ENCODE data around the gene ATP11A. TPM values are rescaled to one million over a fixed set of nuclear protein-coding genes. Genes with fewer than 3 reads are reported as not detected.

The ATP11A gene
- total RNA-seq, 5 donors from 2014 or later (not counting 1 experiment from before 2014, with no cell fraction given), result 35.7 to 57.1 (median 48.5) TPM

GRCh38 chr13:112722433-112723263 is 32.8 kb downstream of the ATP11A start:
- H3K9me3 Mint-ChIP-seq, result no peaks in the 10 kb centered on the region
- no peak overlapping the region for H3K27ac ChIP-seq (ENCODE audit: low read length)
- H3K4me3 ChIP-seq (ENCODE audit: control insufficient read depth in 1 of 2, extremely low read depth in 1 of 2, low read length in 1 of 2), result no peak overlapping the region
- H3K27me3 ChIP-seq (replicated peaks in 1 of 2; ENCODE audit: control insufficient read depth in 2 of 2, extremely low read depth in 1 of 2, insufficient read depth in 2 of 2, low read length in 1 of 2), result no peaks in the 10 kb centered on the region
- H3K27ac Mint-ChIP-seq, result peak overlapping the region; percentile 23 to 48
- 80% methylated on average over 12 of the region's 19 CpGs for WGBS (ENCODE audit: insufficient coverage)
- no peak overlapping the region for H3K4me3 Mint-ChIP-seq
- H3K27me3 Mint-ChIP-seq, result no peaks in the 10 kb centered on the region
- H3K36me3 ChIP-seq (ENCODE audit: control insufficient read depth in 2 of 2, extremely low read depth in 1 of 2, insufficient read depth in 1 of 2, low read length in 1 of 2), result peaks cover 2 to 5% of the 10 kb centered on the region in 2 donors
- CTCF ChIA-PET, result no interaction called here
- ATAC-seq (replicated peaks in 1 of 4) (no peak), DNase-seq (no peak)
- peaks cover 42 to 66% (median 53%) of the 10 kb centered on the region in 3 donors for H3K4me1 Mint-ChIP-seq
- H3K4me1 ChIP-seq (ENCODE audit: control insufficient read depth in 1 of 2, extremely low read depth in 1 of 2, insufficient read depth in 2 of 2, low read length in 2 of 2), result peaks cover 16 to 24% of the 10 kb centered on the region in 2 experiments
- no peaks in the 10 kb centered on the region for H3K9me3 ChIP-seq
- POLR2A ChIA-PET, result no interaction called here
- H3K36me3 Mint-ChIP-seq, result peaks cover 12% of the 10 kb centered on the region

DNA sequence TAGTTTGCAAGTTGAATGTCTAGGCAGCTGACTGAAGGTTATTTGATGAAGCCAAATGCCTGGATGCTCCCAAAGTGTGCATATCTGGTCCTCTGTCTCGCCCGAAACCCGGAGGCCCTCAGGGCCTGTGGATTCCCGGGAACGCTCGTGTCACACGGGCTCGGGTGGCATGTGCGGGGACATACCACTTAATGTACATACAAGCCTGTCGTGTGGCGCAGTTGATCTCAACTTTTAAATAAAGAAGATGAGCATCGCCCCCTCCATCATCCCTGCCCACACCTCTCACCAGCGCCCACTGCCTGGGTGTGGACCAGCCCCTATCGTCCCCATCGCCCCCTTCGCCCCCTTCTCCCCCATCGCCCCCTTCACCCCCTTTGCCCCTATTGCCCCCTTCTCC is 33.9 kb downstream of the ATP11A start:
- H3K4me3 ChIP-seq (ENCODE audit: control insufficient read depth in 1 of 2, extremely low read depth in 1 of 2, low read length in 1 of 2), result no peak overlapping the region
- Mint-ChIP-seq H3K36me3 (peaks cover 7% of the 10 kb centered on the region), H3K27ac (peak overlapping the region in 1 of 2 donors; percentile 64), H3K4me3 (no peak overlapping the region), H3K27me3 (no peaks in the 10 kb centered on the region), H3K4me1 (peaks cover 42 to 69% (median 53%) of the 10 kb centered on the region in 3 donors), H3K9me3 (no peaks in the 10 kb centered on the region)
- POLR2A ChIA-PET, result no interaction called here
- H3K36me3 ChIP-seq (ENCODE audit: control insufficient read depth in 2 of 2, extremely low read depth in 1 of 2, insufficient read depth in 1 of 2, low read length in 1 of 2), result peaks cover 2 to 5% of the 10 kb centered on the region in 2 donors
- no peak overlapping the region for H3K27ac ChIP-seq (ENCODE audit: low read length)
- no peaks in the 10 kb centered on the region for H3K27me3 ChIP-seq (replicated peaks in 1 of 2; ENCODE audit: control insufficient read depth in 2 of 2, extremely low read depth in 1 of 2, insufficient read depth in 2 of 2, low read length in 1 of 2)
- no peak for DNase-seq
- H3K4me1 ChIP-seq (ENCODE audit: control insufficient read depth in 1 of 2, extremely low read depth in 1 of 2, insufficient read depth in 2 of 2, low read length in 2 of 2), result peaks cover 16 to 26% of the 10 kb centered on the region in 2 experiments
- WGBS (ENCODE audit: insufficient coverage), result 100% methylated on average over 9 of the region's 17 CpGs
- no peak for ATAC-seq (replicated peaks in 1 of 4)
- H3K9me3 ChIP-seq, result no peaks in the 10 kb centered on the region
- CTCF ChIA-PET, result no interaction called here

GRCh38 chr13:112724788-112725345 is 35.0 kb downstream of the ATP11A start:
- Histone ChIP-seq H3K4me3 (ENCODE audit: control insufficient read depth in 1 of 2, extremely low read depth in 1 of 2, low read length in 1 of 2) (no peak overlapping the region), H3K27me3 (replicated peaks in 1 of 2; ENCODE audit: control insufficient read depth in 2 of 2, extremely low read depth in 1 of 2, insufficient read depth in 2 of 2, low read length in 1 of 2) (no peaks in the 10 kb centered on the region), H3K36me3 (ENCODE audit: control insufficient read depth in 2 of 2, extremely low read depth in 1 of 2, insufficient read depth in 1 of 2, low read length in 1 of 2) (peaks cover 2 to 5% of the 10 kb centered on the region in 2 donors), H3K9me3 (no peaks in the 10 kb centered on the region), H3K4me1 (ENCODE audit: control insufficient read depth in 1 of 2, extremely low read depth in 1 of 2, insufficient read depth in 2 of 2, low read length in 2 of 2) (peaks cover 16 to 26% of the 10 kb centered on the region in 2 experiments), H3K27ac (ENCODE audit: low read length) (no peak overlapping the region)
- H3K27ac Mint-ChIP-seq, result no peak overlapping the region
- ATAC-seq (replicated peaks in 1 of 4) (no peak), DNase-seq (no peak)
- H3K4me1 Mint-ChIP-seq, result peaks cover 42 to 65% (median 53%) of the 10 kb centered on the region in 3 donors
- ChIA-PET POLR2A (no interaction called here), CTCF (no interaction called here)
- 90% methylated on average over 6 of the region's 12 CpGs for WGBS (ENCODE audit: insufficient coverage)
- peaks cover 3% of the 10 kb centered on the region for H3K36me3 Mint-ChIP-seq
- peak overlapping the region in 1 of 3 donors; percentile 74 for H3K4me3 Mint-ChIP-seq
- no peaks in the 10 kb centered on the region for H3K27me3 Mint-ChIP-seq
- H3K9me3 Mint-ChIP-seq, result no peaks in the 10 kb centered on the region

DNA sequence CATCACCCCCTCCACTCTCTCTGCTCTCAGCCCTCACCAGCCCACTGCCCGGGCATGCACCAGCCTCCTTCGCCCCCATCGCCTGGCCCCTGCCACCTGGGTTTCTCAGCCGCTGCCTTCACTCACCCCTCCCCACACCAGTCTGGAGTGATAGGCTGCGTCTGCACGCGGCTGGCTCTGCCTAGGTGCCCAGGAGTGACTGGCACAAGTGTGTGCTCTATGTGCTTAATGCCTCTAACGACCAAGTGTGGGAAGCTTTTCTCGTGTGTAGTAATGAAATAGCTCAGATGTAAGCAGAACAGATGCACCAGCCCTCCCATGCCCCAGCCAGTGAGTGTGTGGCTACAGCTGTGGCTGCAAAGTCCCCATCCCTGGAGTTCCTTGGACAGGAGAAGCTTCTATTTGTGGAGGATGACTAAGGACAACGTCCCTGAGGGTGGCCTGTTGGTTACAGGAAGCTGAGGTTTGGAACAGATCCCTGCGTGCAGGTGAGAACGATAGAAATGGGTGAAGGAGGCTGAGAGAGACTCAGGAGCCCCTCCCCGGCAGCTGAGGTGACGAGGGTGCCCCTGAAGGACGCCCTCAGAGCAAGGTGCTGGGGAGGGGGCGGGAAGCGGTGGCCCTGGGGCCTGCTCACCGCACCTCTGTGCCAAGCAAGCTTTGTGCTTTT is 35.6 kb downstream of the ATP11A start:
- no peaks in the 10 kb centered on the region for H3K27me3 Mint-ChIP-seq
- H3K9me3 Mint-ChIP-seq, result no peaks in the 10 kb centered on the region
- 40% methylated on average over 13 of the region's 18 CpGs for WGBS (ENCODE audit: insufficient coverage)
- peak overlapping the region in 1 of 2 donors; percentile 41 for H3K4me3 ChIP-seq (ENCODE audit: control insufficient read depth in 1 of 2, extremely low read depth in 1 of 2, low read length in 1 of 2)
- H3K36me3 Mint-ChIP-seq, result no peaks in the 10 kb centered on the region
- CTCF ChIA-PET, result no interaction called here
- H3K9me3 ChIP-seq, result no peaks in the 10 kb centered on the region
- DNase-seq, result peak in 22 of 35 experiments; percentile 3 to 45 (median 12)
- H3K4me1 Mint-ChIP-seq, result peaks cover 40 to 64% (median 53%) of the 10 kb centered on the region in 3 donors
- H3K4me3 Mint-ChIP-seq, result peak overlapping the region; percentile 37 to 74 (median 39)
- H3K36me3 ChIP-seq (ENCODE audit: control insufficient read depth in 2 of 2, extremely low read depth in 1 of 2, insufficient read depth in 1 of 2, low read length in 1 of 2), result peaks cover 2 to 5% of the 10 kb centered on the region in 2 donors
- peak overlapping the region; percentile 23 to 84 for H3K27ac Mint-ChIP-seq
- peak; percentile 52 to 86 (median 75) for ATAC-seq (replicated peaks in 1 of 4)
- POLR2A ChIA-PET, result no interaction called here
- no peak overlapping the region for H3K27ac ChIP-seq (ENCODE audit: low read length)
- peaks cover 16 to 26% of the 10 kb centered on the region in 2 experiments for H3K4me1 ChIP-seq (ENCODE audit: control insufficient read depth in 1 of 2, extremely low read depth in 1 of 2, insufficient read depth in 2 of 2, low read length in 2 of 2)
- no peaks in the 10 kb centered on the region for H3K27me3 ChIP-seq (replicated peaks in 1 of 2; ENCODE audit: control insufficient read depth in 2 of 2, extremely low read depth in 1 of 2, insufficient read depth in 2 of 2, low read length in 1 of 2)

DNA sequence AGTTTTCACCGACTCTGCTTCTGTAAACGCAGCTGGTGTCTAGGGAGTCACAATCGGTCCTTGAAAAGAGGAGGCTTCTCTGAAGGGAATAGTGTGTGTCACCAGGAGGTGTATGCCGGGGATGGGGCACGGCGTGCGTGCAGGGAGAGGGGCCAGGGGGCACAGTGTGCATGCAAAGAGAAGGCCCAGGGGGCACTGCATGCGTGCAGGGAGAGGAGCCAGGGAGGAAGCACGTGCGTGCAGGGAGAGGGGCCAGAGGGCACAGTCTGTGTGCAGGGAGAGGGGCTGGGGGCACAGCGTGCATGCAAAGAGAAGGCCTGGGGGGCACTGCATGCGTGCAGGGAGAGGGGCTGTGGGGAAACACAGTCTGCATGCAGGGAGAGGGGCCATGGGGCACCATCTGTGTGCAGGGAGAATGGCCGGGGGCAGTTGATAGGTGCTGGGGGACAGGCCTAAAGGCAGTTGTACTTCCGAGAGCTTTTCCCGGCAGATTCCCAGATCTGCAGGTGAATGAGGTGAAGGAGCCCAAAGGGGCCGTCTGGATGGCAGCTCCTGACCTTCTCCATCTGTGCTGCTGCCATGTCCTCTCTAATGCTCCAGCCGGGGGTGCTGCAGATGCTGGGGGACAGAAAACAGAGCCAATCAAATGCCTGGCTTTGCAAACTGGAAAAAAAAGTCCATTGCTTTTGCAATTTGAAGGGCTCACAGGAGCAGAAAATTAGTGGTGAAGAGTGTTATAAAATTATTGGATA is 36.4 kb downstream of the ATP11A start:
- ChIA-PET CTCF (no interaction called here), POLR2A (no interaction called here)
- H3K4me3 Mint-ChIP-seq, result peak overlapping the region in 2 of 3 donors; percentile 37 to 74
- no peaks in the 10 kb centered on the region for H3K9me3 Mint-ChIP-seq
- Histone ChIP-seq H3K36me3 (ENCODE audit: control insufficient read depth in 2 of 2, extremely low read depth in 1 of 2, insufficient read depth in 1 of 2, low read length in 1 of 2) (peaks cover 2 to 5% of the 10 kb centered on the region in 2 donors), H3K4me1 (ENCODE audit: control insufficient read depth in 1 of 2, extremely low read depth in 1 of 2, insufficient read depth in 2 of 2, low read length in 2 of 2) (peaks cover 16 to 26% of the 10 kb centered on the region in 2 experiments), H3K9me3 (no peaks in the 10 kb centered on the region), H3K27me3 (replicated peaks in 1 of 2; ENCODE audit: control insufficient read depth in 2 of 2, extremely low read depth in 1 of 2, insufficient read depth in 2 of 2, low read length in 1 of 2) (no peaks in the 10 kb centered on the region), H3K4me3 (ENCODE audit: control insufficient read depth in 1 of 2, extremely low read depth in 1 of 2, low read length in 1 of 2) (peak overlapping the region in 1 of 2 donors; percentile 41), H3K27ac (ENCODE audit: low read length) (no peak overlapping the region)
- no peaks in the 10 kb centered on the region for H3K36me3 Mint-ChIP-seq
- peak overlapping the region in 1 of 2 donors; percentile 84 for H3K27ac Mint-ChIP-seq
- peaks cover 43 to 60% (median 49%) of the 10 kb centered on the region in 3 donors for H3K4me1 Mint-ChIP-seq
- 60% methylated on average over 16 of the region's 17 CpGs for WGBS (ENCODE audit: insufficient coverage)
- H3K27me3 Mint-ChIP-seq, result no peaks in the 10 kb centered on the region
- ATAC-seq (replicated peaks in 1 of 4) (peak in 2 of 4 experiments; percentile 28 to 29), DNase-seq (no peak)

DNA sequence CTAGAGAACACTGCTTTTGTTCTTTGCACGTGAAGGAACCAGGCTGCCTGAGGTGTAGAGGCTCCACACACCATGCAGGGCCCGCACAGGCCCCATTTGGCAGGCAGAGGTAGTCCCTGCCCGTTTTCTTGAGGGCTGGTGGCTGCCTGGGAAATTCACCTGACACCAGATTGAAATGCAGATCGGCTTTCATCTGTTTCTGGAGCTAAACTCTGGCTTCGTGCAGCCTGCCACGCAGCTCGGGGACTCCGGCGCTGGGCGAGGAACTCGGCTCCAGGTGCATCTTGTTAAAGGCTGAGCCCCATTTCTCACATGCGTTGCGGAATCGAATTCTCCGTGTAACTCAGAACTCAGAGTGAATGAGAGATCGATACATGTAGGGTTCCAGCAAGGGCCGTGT is 37.7 kb downstream of the ATP11A start:
- POLR2A ChIA-PET, result no interaction called here
- Histone ChIP-seq H3K9me3 (no peaks in the 10 kb centered on the region), H3K4me1 (ENCODE audit: control insufficient read depth in 1 of 2, extremely low read depth in 1 of 2, insufficient read depth in 2 of 2, low read length in 2 of 2) (peaks cover 16 to 26% of the 10 kb centered on the region in 2 experiments), H3K4me3 (ENCODE audit: control insufficient read depth in 1 of 2, extremely low read depth in 1 of 2, low read length in 1 of 2) (no peak overlapping the region), H3K27ac (ENCODE audit: low read length) (no peak overlapping the region), H3K27me3 (replicated peaks in 1 of 2; ENCODE audit: control insufficient read depth in 2 of 2, extremely low read depth in 1 of 2, insufficient read depth in 2 of 2, low read length in 1 of 2) (no peaks in the 10 kb centered on the region), H3K36me3 (ENCODE audit: control insufficient read depth in 2 of 2, extremely low read depth in 1 of 2, insufficient read depth in 1 of 2, low read length in 1 of 2) (peaks cover 2 to 5% of the 10 kb centered on the region in 2 donors)
- no peak for ATAC-seq (replicated peaks in 1 of 4)
- CTCF ChIA-PET, result no interaction called here
- Mint-ChIP-seq H3K27ac (no peak overlapping the region), H3K36me3 (no peaks in the 10 kb centered on the region), H3K4me3 (no peak overlapping the region), H3K9me3 (no peaks in the 10 kb centered on the region), H3K4me1 (peaks cover 39 to 55% (median 43%) of the 10 kb centered on the region in 3 donors), H3K27me3 (no peaks in the 10 kb centered on the region)
- no peak for DNase-seq
- WGBS (ENCODE audit: insufficient coverage), result 94% methylated on average over 14 of the region's 17 CpGs

All from T-cell (primary cell).